Glutamatergic neuron (in vitro differentiated cells): Measurements from ENCODE around the gene ST6GALNAC3. TPM values are rescaled to one million over a fixed set of nuclear protein-coding genes. Genes with fewer than 3 reads are reported as not detected.

ENCODE experiments used
- DNase-seq: peaks from one replicate; pipeline ENCODE4 v3.0.0; 2022
- H3K27ac Mint-ChIP-seq: one replicate; pipeline ENCODE4 v1.8.0; 2020; ENCODE audit warnings: mild to moderate bottlenecking, mixed read lengths, inconsistent platforms; ENCODE audit not compliant: unreplicated experiment
- H3K27me3 Mint-ChIP-seq: one replicate; pipeline ENCODE4 v1.8.0; 2020; ENCODE audit warnings: mild to moderate bottlenecking, moderate library complexity, mixed read lengths, inconsistent platforms; ENCODE audit not compliant: unreplicated experiment
- H3K36me3 Mint-ChIP-seq: one replicate; pipeline ENCODE4 v1.8.0; 2020; ENCODE audit warnings: mild to moderate bottlenecking, mixed read lengths, inconsistent platforms; ENCODE audit not compliant: unreplicated experiment
- H3K4me1 Mint-ChIP-seq: one replicate; pipeline ENCODE4 v1.8.0; 2020; ENCODE audit warnings: mild to moderate bottlenecking, low read depth, mixed read lengths, inconsistent platforms; ENCODE audit not compliant: unreplicated experiment
- H3K4me3 Mint-ChIP-seq: one replicate; pipeline ENCODE4 v1.8.0; 2020; ENCODE audit warnings: mild to moderate bottlenecking, mixed read lengths, inconsistent platforms; ENCODE audit not compliant: unreplicated experiment
- H3K9me3 Mint-ChIP-seq: one replicate; pipeline ENCODE4 v1.8.0; 2020; ENCODE audit warnings: mild to moderate bottlenecking, moderate library complexity, mixed read lengths, inconsistent platforms; ENCODE audit not compliant: unreplicated experiment
- CTCF ChIP-seq: fragments of 200-600 bp; sonication (generic); IDR thresholded peaks from one replicate; pipeline ENCODE4 v1.5.0; 2021; ENCODE audit not compliant: partially characterized antibody, unreplicated experiment
- total RNA-seq: library from RNA; stranded (reverse); fragmentation: NEBNext Ultra II Directional; extraction: Animal tissue kit (Norgen Biotek cat#: 25700); gene quantifications from one replicate; pipeline ENCODE4 v1.2.1, GENCODE V29; 2021; ENCODE audit not compliant: unreplicated experiment

The ST6GALNAC3 gene
- total RNA-seq, 1 donor from 2014 or later, result 6.5 TPM

GRCh38 chr1:76209238-76209637 is 134.7 kb downstream of the ST6GALNAC3 start:
- Mint-ChIP-seq H3K4me1 (no peaks in the 10 kb centered on the region), H3K36me3 (no peaks in the 10 kb centered on the region), H3K4me3 (no peak overlapping the region), H3K27me3 (no peaks in the 10 kb centered on the region), H3K9me3 (peaks cover 2% of the 10 kb centered on the region), H3K27ac (no peak overlapping the region)
- no peak for DNase-seq
- TF ChIP-seq CTCF, result no peak

DNA sequence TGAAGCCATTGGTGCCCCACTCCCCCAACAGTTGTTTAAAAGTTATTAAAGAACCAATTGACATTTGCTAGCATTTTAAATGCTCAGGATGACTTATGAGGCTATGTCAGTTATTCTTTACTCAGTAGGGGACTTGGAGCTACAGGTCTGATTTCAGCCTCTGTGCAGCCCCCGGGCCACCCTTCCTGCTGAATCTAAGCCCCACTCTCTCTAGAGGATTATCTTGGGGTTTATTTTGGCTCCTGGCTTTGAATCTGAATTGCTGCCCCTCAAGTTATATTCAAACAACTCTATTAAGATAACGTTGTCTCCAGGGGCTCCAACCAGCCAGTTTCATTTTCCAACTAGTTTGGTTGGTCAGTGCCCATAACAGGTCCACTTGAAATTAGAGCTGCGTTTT is 135.1 kb downstream of the ST6GALNAC3 start:
- no peak for DNase-seq
- H3K27me3 Mint-ChIP-seq, result no peaks in the 10 kb centered on the region
- no peak for TF ChIP-seq CTCF
- peaks cover 2% of the 10 kb centered on the region for H3K9me3 Mint-ChIP-seq
- no peaks in the 10 kb centered on the region for H3K4me1 Mint-ChIP-seq
- no peak overlapping the region for H3K27ac Mint-ChIP-seq
- H3K36me3 Mint-ChIP-seq, result no peaks in the 10 kb centered on the region
- no peak overlapping the region for H3K4me3 Mint-ChIP-seq

DNA sequence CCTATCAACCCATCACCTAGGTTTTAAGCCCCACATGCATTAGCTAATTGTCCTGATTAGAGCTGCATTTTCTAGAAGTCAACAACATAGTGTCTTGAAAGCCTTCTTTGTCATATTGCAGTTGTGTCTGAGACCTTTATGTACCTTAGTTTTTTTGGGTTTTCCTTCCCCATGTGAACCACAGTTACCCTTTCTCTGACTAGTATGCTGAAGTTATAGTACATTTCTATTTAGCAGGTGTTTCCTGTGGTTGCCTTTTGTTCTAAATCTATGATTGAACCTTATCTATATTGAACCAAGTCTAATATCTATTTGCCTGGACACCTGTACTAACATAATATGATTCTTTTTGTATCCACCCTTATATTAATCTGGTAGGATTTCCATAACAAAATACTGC is 135.6 kb downstream of the ST6GALNAC3 start:
- Mint-ChIP-seq H3K36me3 (no peaks in the 10 kb centered on the region), H3K4me3 (no peak overlapping the region), H3K4me1 (no peaks in the 10 kb centered on the region), H3K27me3 (no peaks in the 10 kb centered on the region), H3K27ac (no peak overlapping the region), H3K9me3 (peaks cover 2% of the 10 kb centered on the region)
- no peak for DNase-seq
- no peak for TF ChIP-seq CTCF

GRCh38 chr1:76218888-76219287 is 144.3 kb downstream of the ST6GALNAC3 start:
- Mint-ChIP-seq H3K27me3 (no peaks in the 10 kb centered on the region), H3K36me3 (no peaks in the 10 kb centered on the region), H3K27ac (no peak overlapping the region), H3K9me3 (no peaks in the 10 kb centered on the region), H3K4me1 (no peaks in the 10 kb centered on the region), H3K4me3 (no peak overlapping the region)
- no peak for DNase-seq
- TF ChIP-seq CTCF, result no peak

GRCh38 chr1:76219366-76219818 is 144.8 kb downstream of the ST6GALNAC3 start:
- no peak for TF ChIP-seq CTCF
- Mint-ChIP-seq H3K36me3 (no peaks in the 10 kb centered on the region), H3K4me3 (no peak overlapping the region), H3K27ac (no peak overlapping the region), H3K27me3 (no peaks in the 10 kb centered on the region), H3K9me3 (no peaks in the 10 kb centered on the region), H3K4me1 (no peaks in the 10 kb centered on the region)
- DNase-seq, result no peak
